ENCODE data around the gene FRMD4A.

FRMD4A gene

GRCh38 chr10:13613519-13613918 lies 717.2 kb downstream of the FRMD4A start:
- no peak for TF ChIP-seq LEF1 (IDR thresholded peaks at IDR 0.05; ENCODE audit: borderline replicate concordance)
- TF ChIP-seq CTBP1 (IDR thresholded peaks at IDR 0.05; ENCODE audit: borderline replicate concordance): no peak
- TF ChIP-seq SUZ12 (IDR thresholded peaks at IDR 0.05): no peak
- TF ChIP-seq HDGF (IDR thresholded peaks at IDR 0.05; ENCODE audit: borderline replicate concordance): no peak
- no peak for TF ChIP-seq ARNT (IDR thresholded peaks at IDR 0.05)
- no peak for TF ChIP-seq ZNF384 (IDR thresholded peaks at IDR 0.05)
- TF ChIP-seq BHLHE40 (IDR thresholded peaks at IDR 0.05; ENCODE audit: borderline replicate concordance): no peak
- TF ChIP-seq L3MBTL2 (conservative IDR thresholded peaks at IDR 0.05): no peak
- TF ChIP-seq NFRKB (IDR thresholded peaks at IDR 0.05): no peak
- no peak for TF ChIP-seq SP1 (IDR thresholded peaks at IDR 0.05)
- no peak for TF ChIP-seq FOXM1 (IDR thresholded peaks at IDR 0.05; ENCODE audit: borderline replicate concordance)
- no peak for TF ChIP-seq TARDBP (IDR thresholded peaks at IDR 0.05)
- ChIA-PET POLR2A (no interaction called here), CTCF (interaction anchor here (0.6 kb wide), 1 partner anchor 710 kb away, joined by 3 read pairs; no protein-coding TSS in a partner anchor)
- no peak for DNase-seq (ENCODE audit: extremely low spot score)

DNA sequence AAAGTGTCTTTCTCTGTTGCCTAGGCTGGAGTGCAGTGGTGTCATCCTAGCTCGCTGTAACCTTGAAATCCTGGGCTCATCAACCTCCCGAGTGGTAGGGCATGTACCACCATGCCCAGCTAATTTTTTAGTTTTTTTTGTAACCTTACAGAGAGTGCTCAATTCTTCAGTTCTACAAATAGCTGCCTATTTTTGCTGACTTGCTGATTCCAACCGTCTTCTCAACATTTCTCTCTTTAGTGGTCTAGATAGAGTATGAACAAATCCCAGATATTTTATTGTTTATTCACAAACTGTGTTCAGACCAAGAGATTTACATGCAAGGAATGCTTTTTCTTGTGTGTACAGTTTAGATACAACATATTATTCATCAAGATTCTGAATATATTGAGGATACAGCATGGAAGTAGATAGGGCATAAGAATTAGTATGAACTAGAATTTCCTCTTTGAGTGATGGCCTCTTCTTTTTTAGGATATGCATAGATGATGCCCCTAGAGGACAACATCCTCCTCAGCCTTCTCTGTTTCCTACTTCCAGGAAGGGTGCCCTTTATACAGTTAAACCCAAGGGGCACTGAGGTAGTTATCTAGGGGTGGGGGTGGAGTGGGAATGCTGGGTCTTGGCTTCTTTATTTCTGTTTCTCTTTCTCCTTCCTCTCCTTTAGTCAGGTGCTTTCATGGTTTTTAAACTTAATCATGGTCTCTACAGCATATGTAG lies 717.9 kb downstream of the FRMD4A start:
- POLR2A ChIA-PET: no interaction called here
- CTCF ChIA-PET: interaction anchor here (0.6 kb wide), 2 partner anchors 56 to 710 kb away, joined by 3 to 4 read pairs; no protein-coding TSS in a partner anchor
- no peak for DNase-seq (ENCODE audit: extremely low spot score)
- TF ChIP-seq FOXA1 (IDR thresholded peaks at IDR 0.05): no peak
- TF ChIP-seq FOXM1 (IDR thresholded peaks at IDR 0.05; ENCODE audit: borderline replicate concordance): no peak
- TF ChIP-seq SUZ12 (IDR thresholded peaks at IDR 0.05): no peak
- TF ChIP-seq HDGF (IDR thresholded peaks at IDR 0.05; ENCODE audit: borderline replicate concordance): no peak
- no peak for TF ChIP-seq ELF4 (IDR thresholded peaks at IDR 0.05)
- TF ChIP-seq NFRKB (IDR thresholded peaks at IDR 0.05): no peak
- no peak for TF ChIP-seq LEF1 (IDR thresholded peaks at IDR 0.05; ENCODE audit: borderline replicate concordance)

DNA sequence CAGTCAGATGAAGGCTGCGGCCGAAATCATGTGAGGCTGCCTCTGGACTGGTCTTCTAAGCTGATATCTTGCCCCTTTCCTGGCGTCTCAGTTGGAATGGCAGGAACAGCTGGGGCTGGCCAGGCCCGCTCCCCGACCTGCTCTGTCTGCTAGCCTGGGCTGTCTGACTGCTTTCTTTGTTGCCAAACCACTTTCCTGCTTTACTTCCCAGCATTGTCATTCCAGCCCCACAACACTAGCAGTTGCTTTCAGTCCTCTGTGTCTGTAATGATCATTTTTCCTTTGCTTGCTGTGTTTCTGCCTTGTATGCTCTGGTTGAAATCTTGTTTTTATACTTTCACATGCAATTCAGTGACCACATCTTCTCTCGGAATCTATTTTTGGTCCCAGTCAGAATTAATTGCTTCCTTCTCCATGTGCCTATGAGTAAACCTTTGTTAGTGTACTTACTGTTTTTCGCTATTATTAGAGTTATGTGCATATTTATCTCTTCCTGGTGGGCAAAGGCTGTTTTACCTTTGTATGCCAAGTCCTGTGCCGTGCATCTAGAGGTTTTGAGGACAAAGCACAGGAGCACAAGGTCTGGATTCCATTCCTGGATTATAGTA lies 722.4 kb downstream of the FRMD4A start:
- ChIA-PET CTCF (interaction anchor here (1.2 kb wide), 1 partner anchor 51 kb away, joined by 3 read pairs; no protein-coding TSS in a partner anchor), POLR2A (no interaction called here)
- TF ChIP-seq FOXK2 (IDR thresholded peaks at IDR 0.05) (no peak), SUZ12 (IDR thresholded peaks at IDR 0.05) (no peak), BHLHE40 (IDR thresholded peaks at IDR 0.05; ENCODE audit: borderline replicate concordance) (no peak), TARDBP (IDR thresholded peaks at IDR 0.05) (no peak), ELF4 (IDR thresholded peaks at IDR 0.05) (no peak), ARNT (IDR thresholded peaks at IDR 0.05) (no peak), HDGF (IDR thresholded peaks at IDR 0.05; ENCODE audit: borderline replicate concordance) (no peak), LEF1 (IDR thresholded peaks at IDR 0.05; ENCODE audit: borderline replicate concordance) (no peak), NFRKB (IDR thresholded peaks at IDR 0.05) (no peak), L3MBTL2 (conservative IDR thresholded peaks at IDR 0.05) (no peak)
- TF ChIP-seq, protein P1, sequence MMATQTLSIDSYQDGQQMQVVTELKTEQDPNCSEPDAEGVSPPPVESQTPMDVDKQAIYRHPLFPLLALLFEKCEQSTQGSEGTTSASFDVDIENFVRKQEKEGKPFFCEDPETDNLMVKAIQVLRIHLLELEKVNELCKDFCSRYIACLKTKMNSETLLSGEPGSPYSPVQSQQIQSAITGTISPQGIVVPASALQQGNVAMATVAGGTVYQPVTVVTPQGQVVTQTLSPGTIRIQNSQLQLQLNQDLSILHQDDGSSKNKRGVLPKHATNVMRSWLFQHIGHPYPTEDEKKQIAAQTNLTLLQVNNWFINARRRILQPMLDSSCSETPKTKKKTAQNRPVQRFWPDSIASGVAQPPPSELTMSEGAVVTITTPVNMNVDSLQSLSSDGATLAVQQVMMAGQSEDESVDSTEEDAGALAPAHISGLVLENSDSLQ (IDR thresholded peaks at IDR 0.05): no peak
- no peak for DNase-seq (ENCODE audit: extremely low spot score)

DNA sequence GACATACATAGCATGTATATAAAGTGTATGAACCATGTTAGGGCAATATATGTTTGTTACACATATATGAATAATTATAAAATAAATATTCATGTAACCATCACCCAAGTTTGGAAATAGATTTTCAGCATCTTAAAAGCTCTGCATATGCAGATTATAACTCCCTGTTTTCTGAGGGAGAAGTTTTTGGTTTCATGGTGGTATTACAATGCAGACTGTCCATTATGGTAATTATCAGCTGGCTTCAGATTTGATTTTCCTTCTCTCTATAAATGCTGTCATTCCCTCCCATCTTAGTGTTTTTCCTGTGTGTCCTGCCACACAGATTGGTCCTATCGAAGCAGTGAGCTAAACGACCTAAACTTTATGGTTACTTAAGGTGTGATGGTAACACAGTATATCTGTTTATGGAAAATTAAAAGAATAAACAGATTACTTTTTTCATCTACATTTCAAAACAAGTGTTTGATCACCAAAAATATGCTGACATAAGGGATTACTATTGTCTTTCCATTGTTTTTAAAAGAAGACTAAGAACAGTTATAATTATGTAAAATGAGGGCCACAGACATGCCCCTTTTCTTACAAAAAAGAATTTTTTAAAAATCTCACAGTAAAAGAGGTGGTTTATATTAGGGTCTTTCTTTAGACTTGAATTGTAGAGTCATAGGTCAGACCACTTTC lies 726.2 kb downstream of the FRMD4A start:
- DNase-seq (ENCODE audit: extremely low spot score): no peak
- ChIA-PET POLR2A (no interaction called here), CTCF (no interaction called here)
- TF ChIP-seq CTBP1 (IDR thresholded peaks at IDR 0.05; ENCODE audit: borderline replicate concordance) (no peak), SP1 (IDR thresholded peaks at IDR 0.05) (no peak), FOXM1 (IDR thresholded peaks at IDR 0.05; ENCODE audit: borderline replicate concordance) (no peak), LEF1 (IDR thresholded peaks at IDR 0.05; ENCODE audit: borderline replicate concordance) (no peak), BHLHE40 (IDR thresholded peaks at IDR 0.05; ENCODE audit: borderline replicate concordance) (no peak), SUZ12 (IDR thresholded peaks at IDR 0.05) (no peak), ARNT (IDR thresholded peaks at IDR 0.05) (no peak), FOXK2 (IDR thresholded peaks at IDR 0.05) (no peak), NFRKB (IDR thresholded peaks at IDR 0.05) (no peak), ELF4 (IDR thresholded peaks at IDR 0.05) (no peak), L3MBTL2 (conservative IDR thresholded peaks at IDR 0.05) (no peak), HDGF (IDR thresholded peaks at IDR 0.05; ENCODE audit: borderline replicate concordance) (no peak), ZNF384 (IDR thresholded peaks at IDR 0.05) (no peak), TARDBP (IDR thresholded peaks at IDR 0.05) (no peak), FOXA1 (IDR thresholded peaks at IDR 0.05) (no peak)
- TF ChIP-seq, protein P1 (IDR thresholded peaks at IDR 0.05): no peak

DNA sequence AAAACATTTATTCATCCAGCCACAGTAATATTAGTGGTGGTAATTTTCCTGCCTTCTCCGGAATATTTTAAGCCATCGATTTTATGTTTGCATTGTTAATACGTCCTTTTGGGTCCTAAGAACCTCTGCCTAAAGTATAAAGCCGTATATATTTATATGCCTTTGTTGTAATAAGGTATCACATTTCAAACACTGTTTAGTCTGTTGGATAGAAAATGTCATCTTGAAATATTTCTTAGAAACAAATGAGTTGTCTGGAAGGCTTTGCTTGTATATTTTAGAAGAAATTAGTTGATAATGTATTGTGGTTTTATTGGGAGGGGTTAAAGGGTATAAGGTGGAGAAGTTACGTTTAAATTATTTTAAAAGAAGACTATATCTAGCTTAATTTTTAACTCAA lies 732.8 kb downstream of the FRMD4A start:
- TF ChIP-seq HDGF (IDR thresholded peaks at IDR 0.05; ENCODE audit: borderline replicate concordance) (no peak), TARDBP (IDR thresholded peaks at IDR 0.05) (no peak), FOXK2 (IDR thresholded peaks at IDR 0.05) (no peak), BHLHE40 (IDR thresholded peaks at IDR 0.05; ENCODE audit: borderline replicate concordance) (no peak), ELF4 (IDR thresholded peaks at IDR 0.05) (no peak), SP1 (IDR thresholded peaks at IDR 0.05) (no peak)
- DNase-seq (ENCODE audit: extremely low spot score): no peak
- CTCF ChIA-PET: no interaction called here
- POLR2A ChIA-PET: interaction anchor here (1.3 kb wide), 1 partner anchor 11 kb away, joined by 6 read pairs; the partner anchor contains the start of gene PRPF18

GRCh38 chr10:13594641-13595040 lies 736.1 kb downstream of the FRMD4A start:
- ChIA-PET POLR2A (no interaction called here), CTCF (no interaction called here)
- no peak for DNase-seq (ENCODE audit: extremely low spot score)
- TF ChIP-seq SP1 (IDR thresholded peaks at IDR 0.05): no peak
- TF ChIP-seq ELF4 (IDR thresholded peaks at IDR 0.05): no peak
- TF ChIP-seq SUZ12 (IDR thresholded peaks at IDR 0.05): no peak
- TF ChIP-seq CTBP1 (IDR thresholded peaks at IDR 0.05; ENCODE audit: borderline replicate concordance): no peak
- TF ChIP-seq FOXM1 (IDR thresholded peaks at IDR 0.05; ENCODE audit: borderline replicate concordance): no peak
- TF ChIP-seq BHLHE40 (IDR thresholded peaks at IDR 0.05; ENCODE audit: borderline replicate concordance): no peak
- TF ChIP-seq HDGF (IDR thresholded peaks at IDR 0.05; ENCODE audit: borderline replicate concordance): no peak
- TF ChIP-seq ZNF384 (IDR thresholded peaks at IDR 0.05): no peak
- TF ChIP-seq, protein P1 (IDR thresholded peaks at IDR 0.05): no peak
- TF ChIP-seq ARNT (IDR thresholded peaks at IDR 0.05): no peak
